Measurements from ENCODE around the gene C1RL. TPM values are rescaled to one million over a fixed set of nuclear protein-coding genes. Genes with fewer than 3 reads are reported as not detected.
"Not testable (repeated sequence)": the region's sequence is repeated elsewhere in the genome, so short reads cannot be mapped to it uniquely, and the experiment has no call there.

The C1RL gene
- total and polyA plus RNA-seq, 2 donors (not counting 1 experiment from before 2014, with no cell fraction given): 13.5 to 24.9 TPM

- Histone ChIP-seq H2AFZ (ENCODE audit: insufficient read depth, low read depth, low read length, poor library complexity, severe bottlenecking) (no peak overlapping the region), H3K27ac (ENCODE audit: low read length in 2 of 2) (no peak overlapping the region), H4K20me1 (ENCODE audit: control insufficient read depth, insufficient read depth, low read length, poor library complexity, severe bottlenecking) (no peaks in the 10 kb centered on the region), H3K4me2 (replicated peaks; ENCODE audit: low read depth, low read length, poor library complexity, severe bottlenecking) (no peak overlapping the region), H3K4me1 (ENCODE audit: control insufficient read depth in 2 of 2, insufficient read depth in 2 of 2, low read length in 2 of 2) (no peaks in the 10 kb centered on the region), H3K9ac (ENCODE audit: low read length) (no peak overlapping the region), H3K9me3 (ENCODE audit: control extremely low read depth in 1 of 3, control insufficient read depth in 2 of 3, insufficient read depth in 1 of 3, low read length in 2 of 3) (no peaks in the 10 kb centered on the region), H3K27me3 (replicated peaks in 1 of 4; ENCODE audit: control extremely low read depth in 1 of 4, control insufficient read depth in 3 of 4, insufficient read depth in 4 of 4, low read length in 3 of 4) (peaks cover 0 to 15% (median 2%) of the 10 kb centered on the region in 4 experiments), H3K79me2 (ENCODE audit: control insufficient read depth, insufficient read depth, low read length) (no peaks in the 10 kb centered on the region), H3K36me3 (replicated peaks in 1 of 2; ENCODE audit: control extremely low read depth in 1 of 2, control insufficient read depth in 1 of 2, extremely low read depth in 1 of 2, insufficient read depth in 2 of 2, low read length in 1 of 2) (no peaks in the 10 kb centered on the region), H3K4me3 (ENCODE audit: control extremely low read depth in 1 of 5, extremely low read depth in 1 of 5, insufficient read depth in 1 of 5, low read depth in 2 of 5, low read length in 4 of 5) (no peak overlapping the region)
- Mint-ChIP-seq H3K4me3 (no peak overlapping the region), H3K27me3 (peaks cover 54% of the 10 kb centered on the region), H3K4me1 (no peaks in the 10 kb centered on the region), H3K27ac (no peak overlapping the region), H3K9me3 (ENCODE audit: insufficient read depth) (no peaks in the 10 kb centered on the region)
- intact Hi-C loops (cut with micrococcal nuclease): no loop called here
- POLR2A ChIA-PET: no interaction called here
- DNase-seq (no peak), ATAC-seq (ENCODE audit: low read depth) (no peak)
- TF ChIP-seq CTCF (IDR thresholded peaks at IDR 0.05) (no peak), EZH2 (IDR thresholded peaks at IDR 0.05; ENCODE audit: borderline replicate concordance, insufficient read depth, low read depth, low read length, poor library complexity, severe bottlenecking) (no peak)
- CTCF ChIA-PET: no interaction called here
- WGBS (ENCODE audit: insufficient coverage): 100% methylated on average over 1 of the region's 9 CpGs
These were observed 50.1 kb downstream of the C1RL start for GRCh38 chr12:7058850-7059395.

- H4K20me1 ChIP-seq (ENCODE audit: control insufficient read depth, insufficient read depth, low read length, poor library complexity, severe bottlenecking): no peaks in the 10 kb centered on the region
- no peak for DNase-seq
- H3K27me3 Mint-ChIP-seq: peaks cover 57% of the 10 kb centered on the region
- no peaks in the 10 kb centered on the region for H3K9me3 ChIP-seq (ENCODE audit: control extremely low read depth in 1 of 3, control insufficient read depth in 2 of 3, insufficient read depth in 1 of 3, low read length in 2 of 3)
- ChIA-PET CTCF (no interaction called here), POLR2A (no interaction called here)
- H3K9me3 Mint-ChIP-seq (ENCODE audit: insufficient read depth): no peaks in the 10 kb centered on the region
- no peaks in the 10 kb centered on the region for H3K4me1 Mint-ChIP-seq
- intact Hi-C loops (cut with micrococcal nuclease): no loop called here
- no peak overlapping the region for H3K9ac ChIP-seq (ENCODE audit: low read length)
- 100% methylated on average over 1 of the region's 3 CpGs for WGBS (ENCODE audit: insufficient coverage)
- H3K27ac ChIP-seq (ENCODE audit: low read length in 2 of 2): no peak overlapping the region
- no peak overlapping the region for H3K27ac Mint-ChIP-seq
- ATAC-seq (ENCODE audit: low read depth): no peak
- no peaks in the 10 kb centered on the region for H3K36me3 ChIP-seq (replicated peaks in 1 of 2; ENCODE audit: control extremely low read depth in 1 of 2, control insufficient read depth in 1 of 2, extremely low read depth in 1 of 2, insufficient read depth in 2 of 2, low read length in 1 of 2)
- H3K27me3 ChIP-seq (replicated peaks in 1 of 4; ENCODE audit: control extremely low read depth in 1 of 4, control insufficient read depth in 3 of 4, insufficient read depth in 4 of 4, low read length in 3 of 4): peaks cover 0 to 15% (median 2%) of the 10 kb centered on the region in 4 experiments
- H3K4me3 ChIP-seq (ENCODE audit: control extremely low read depth in 1 of 5, extremely low read depth in 1 of 5, insufficient read depth in 1 of 5, low read depth in 2 of 5, low read length in 4 of 5): no peak overlapping the region
- no peaks in the 10 kb centered on the region for H3K79me2 ChIP-seq (ENCODE audit: control insufficient read depth, insufficient read depth, low read length)
- no peak overlapping the region for H3K4me3 Mint-ChIP-seq
- H2AFZ ChIP-seq (ENCODE audit: insufficient read depth, low read depth, low read length, poor library complexity, severe bottlenecking): no peak overlapping the region
- TF ChIP-seq EZH2 (IDR thresholded peaks at IDR 0.05; ENCODE audit: borderline replicate concordance, insufficient read depth, low read depth, low read length, poor library complexity, severe bottlenecking): no peak
- no peak for TF ChIP-seq CTCF (IDR thresholded peaks at IDR 0.05)
- H3K4me2 ChIP-seq (replicated peaks; ENCODE audit: low read depth, low read length, poor library complexity, severe bottlenecking): no peak overlapping the region
- H3K4me1 ChIP-seq (ENCODE audit: control insufficient read depth in 2 of 2, insufficient read depth in 2 of 2, low read length in 2 of 2): no peaks in the 10 kb centered on the region
These were observed 50.7 kb downstream of the C1RL start for GRCh38 chr12:7058163-7058845.

DNA sequence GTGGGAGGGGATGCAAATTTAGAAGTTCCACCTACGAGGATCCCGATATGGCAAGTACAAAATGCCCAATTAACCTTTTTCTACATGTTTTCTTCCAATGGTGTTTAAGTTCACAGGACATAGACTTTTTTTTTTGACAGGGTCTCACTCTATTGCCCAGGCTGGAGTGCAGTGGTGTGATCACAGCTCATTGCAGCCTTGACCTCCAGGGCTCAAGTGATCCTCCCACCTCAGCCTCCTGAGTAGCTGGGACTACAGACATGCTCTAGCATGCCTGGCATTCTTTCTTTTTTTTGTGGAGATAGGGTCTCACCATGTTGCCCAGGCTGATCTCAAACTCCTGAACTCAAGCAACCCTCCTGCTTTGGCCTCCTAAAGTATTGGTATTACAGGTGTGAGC is 53.3 kb downstream of the C1RL start:
- ATAC-seq (ENCODE audit: low read depth); H3K4me1 Mint-ChIP-seq; H3K36me3 ChIP-seq (replicated peaks in 1 of 2; ENCODE audit: control extremely low read depth in 1 of 2, control insufficient read depth in 1 of 2, extremely low read depth in 1 of 2, insufficient read depth in 2 of 2, low read length in 1 of 2); H3K9me3 ChIP-seq (ENCODE audit: control extremely low read depth in 1 of 3, control insufficient read depth in 2 of 3, insufficient read depth in 1 of 3, low read length in 2 of 3); H3K27ac Mint-ChIP-seq; CTCF ChIA-PET; H3K4me2 ChIP-seq (replicated peaks; ENCODE audit: low read depth, low read length, poor library complexity, severe bottlenecking); H3K4me3 ChIP-seq (ENCODE audit: control extremely low read depth in 1 of 5, extremely low read depth in 1 of 5, insufficient read depth in 1 of 5, low read depth in 2 of 5, low read length in 4 of 5); H3K9ac ChIP-seq (ENCODE audit: low read length); H3K9me3 Mint-ChIP-seq (ENCODE audit: insufficient read depth); H4K20me1 ChIP-seq (ENCODE audit: control insufficient read depth, insufficient read depth, low read length, poor library complexity, severe bottlenecking); H3K27ac ChIP-seq (ENCODE audit: low read length in 2 of 2); intact Hi-C loops (cut with micrococcal nuclease); H3K4me3 Mint-ChIP-seq; H3K79me2 ChIP-seq (ENCODE audit: control insufficient read depth, insufficient read depth, low read length); H3K4me1 ChIP-seq (ENCODE audit: control insufficient read depth in 2 of 2, insufficient read depth in 2 of 2, low read length in 2 of 2); DNase-seq; H2AFZ ChIP-seq (ENCODE audit: insufficient read depth, low read depth, low read length, poor library complexity, severe bottlenecking): not testable (repeated sequence)
- no CpG with 5 or more reads among the region's 2 CpGs for WGBS (ENCODE audit: insufficient coverage)
- POLR2A ChIA-PET: interaction anchor here (0.7 kb wide), 1 partner anchor 25 kb away, joined by 3 read pairs; no protein-coding TSS in a partner anchor
- peaks cover 0 to 15% (median 2%) of the 10 kb centered on the region in 4 experiments for H3K27me3 ChIP-seq (replicated peaks in 1 of 4; ENCODE audit: control extremely low read depth in 1 of 4, control insufficient read depth in 3 of 4, insufficient read depth in 4 of 4, low read length in 3 of 4)
- peaks cover 62% of the 10 kb centered on the region for H3K27me3 Mint-ChIP-seq

Measured in B cell (primary cell).